ENCODE data around the gene ABI3BP. TPM values are rescaled to one million over a fixed set of nuclear protein-coding genes. Genes with fewer than 3 reads are reported as not detected.

Gene ABI3BP
- polyA plus RNA-seq, 3 donors = 17.4 to 29.2 (median 24.1) TPM

DNA sequence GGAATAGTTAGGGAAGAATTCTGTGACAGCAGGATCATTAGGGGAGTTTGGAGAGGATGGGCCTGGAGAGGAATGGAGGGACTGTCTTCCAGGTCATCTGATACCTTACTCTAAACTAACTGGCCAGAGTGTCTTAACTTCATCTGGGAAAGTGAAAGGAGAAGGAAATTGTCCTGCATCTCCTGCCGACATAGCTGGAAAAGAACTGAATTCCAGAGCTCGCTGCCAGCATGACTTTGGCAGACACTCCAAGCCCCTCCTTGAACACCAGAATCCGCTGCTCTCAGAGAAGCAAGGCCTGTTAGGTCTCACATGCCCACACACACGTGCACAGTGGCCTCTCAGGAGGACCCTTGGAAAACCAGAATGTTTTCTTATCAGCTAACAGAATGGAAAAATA, 10.5 kb downstream of the ABI3BP start:
- DNase-seq (ENCODE audit: low read depth in 3 of 3, low spot score in 2 of 3) = no peak

DNA sequence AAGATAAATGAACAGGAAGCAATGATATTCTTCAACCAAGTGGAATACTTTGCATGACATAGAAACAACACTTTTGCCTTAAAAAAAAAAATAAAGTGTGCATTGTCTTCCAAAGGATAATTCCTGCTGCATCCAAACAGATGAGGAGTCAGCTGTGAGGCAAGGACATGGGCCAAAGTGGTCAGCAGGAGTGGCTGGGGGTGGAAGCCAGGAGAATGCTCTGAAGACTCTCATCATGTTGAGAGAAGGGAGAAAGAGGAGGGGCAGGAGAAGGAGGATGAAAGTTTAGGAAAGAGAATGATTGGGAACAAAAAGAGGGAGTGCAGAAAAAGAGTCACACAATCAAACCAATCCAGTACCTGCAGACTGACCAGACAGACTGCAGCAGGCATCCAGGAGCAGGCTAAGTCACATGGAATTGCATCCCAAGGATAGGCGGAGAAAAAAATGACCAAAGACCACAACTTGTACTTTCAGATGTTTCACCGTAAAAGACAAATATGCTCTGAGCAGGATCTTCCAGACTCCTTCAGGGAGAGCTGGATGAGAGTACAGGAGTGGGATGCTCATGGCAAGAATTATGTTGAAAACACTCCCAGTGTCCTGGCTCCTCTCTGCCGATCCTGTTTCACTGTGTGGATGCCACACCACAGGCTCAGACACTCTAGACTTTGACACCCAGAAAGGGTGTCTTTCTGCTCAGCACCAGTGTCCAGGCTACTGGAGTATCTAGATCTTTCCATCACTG, 11.9 kb downstream of the ABI3BP start:
- DNase-seq (ENCODE audit: low read depth in 3 of 3, low spot score in 2 of 3) = no peak

DNA sequence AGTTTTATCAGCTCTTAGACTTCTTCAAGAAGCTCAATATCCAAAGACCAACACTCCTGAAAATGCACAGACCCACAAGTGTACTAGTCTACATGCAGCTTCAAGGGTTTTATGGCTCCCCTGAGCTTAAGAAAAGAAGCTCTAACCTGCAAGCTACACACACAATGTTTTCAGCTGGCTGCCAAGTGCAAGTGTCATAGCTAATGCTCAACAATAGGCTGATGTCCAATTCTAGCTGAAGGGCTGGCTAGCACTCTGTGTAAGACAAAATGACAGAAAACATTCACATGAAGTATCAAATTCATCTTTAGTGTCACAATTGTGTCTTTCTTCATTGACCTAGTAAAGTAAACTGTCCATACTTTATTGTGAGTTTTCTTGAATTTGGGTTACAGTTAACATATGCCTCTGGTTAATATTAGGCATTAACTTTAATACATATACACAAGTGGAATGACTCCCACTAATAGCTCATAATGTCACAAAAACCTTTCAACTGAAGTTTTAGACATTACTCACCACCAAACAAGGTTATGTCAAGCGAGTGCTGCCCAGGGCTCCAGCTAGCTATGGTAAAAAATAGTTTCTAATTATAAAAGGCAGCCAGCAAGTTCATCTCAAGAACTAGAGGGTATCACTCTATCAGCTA, 15.1 kb downstream of the ABI3BP start:
- no peak for DNase-seq (ENCODE audit: low read depth in 3 of 3, low spot score in 2 of 3)

DNA sequence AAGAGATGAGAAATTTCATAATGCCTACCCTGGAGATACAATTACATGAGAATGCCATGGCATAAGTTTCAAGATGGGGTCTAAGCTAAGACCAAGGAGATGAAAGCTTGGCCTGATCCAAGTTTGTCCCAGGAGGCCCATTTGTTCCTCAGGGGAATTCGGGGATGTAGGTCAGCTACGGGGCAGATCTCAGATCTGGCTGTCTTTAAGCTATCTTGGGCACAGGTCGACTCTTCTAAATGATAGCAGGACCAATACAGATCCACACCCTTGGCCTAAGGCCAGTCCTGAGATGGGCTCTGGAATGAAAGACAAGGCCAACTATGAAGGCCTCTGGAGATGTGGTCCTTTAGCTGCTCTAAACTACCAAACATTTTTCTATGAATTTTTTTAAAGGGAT, 16.6 kb downstream of the ABI3BP start:
- no peak for DNase-seq (ENCODE audit: low read depth in 3 of 3, low spot score in 2 of 3)

DNA sequence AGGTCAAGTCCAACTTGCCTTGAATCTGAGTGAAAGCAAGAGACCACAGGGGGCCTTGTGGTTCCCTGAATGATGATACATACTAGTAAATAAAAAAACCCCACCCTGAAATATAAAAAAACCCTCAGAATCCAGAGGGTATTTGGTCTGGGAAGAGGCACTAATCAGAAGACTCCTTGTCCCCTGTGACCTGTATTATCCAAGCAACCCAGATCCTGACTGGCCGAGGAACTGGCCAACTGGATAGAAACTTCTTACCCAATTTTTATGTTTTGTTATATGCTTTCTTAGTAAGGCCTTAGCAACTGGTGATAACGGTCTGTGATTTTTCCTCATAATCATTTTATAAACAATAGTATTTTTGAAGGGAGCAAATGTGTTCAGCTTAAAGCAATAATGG, 17.5 kb downstream of the ABI3BP start:
- no peak for DNase-seq (ENCODE audit: low read depth in 3 of 3, low spot score in 2 of 3)

DNA sequence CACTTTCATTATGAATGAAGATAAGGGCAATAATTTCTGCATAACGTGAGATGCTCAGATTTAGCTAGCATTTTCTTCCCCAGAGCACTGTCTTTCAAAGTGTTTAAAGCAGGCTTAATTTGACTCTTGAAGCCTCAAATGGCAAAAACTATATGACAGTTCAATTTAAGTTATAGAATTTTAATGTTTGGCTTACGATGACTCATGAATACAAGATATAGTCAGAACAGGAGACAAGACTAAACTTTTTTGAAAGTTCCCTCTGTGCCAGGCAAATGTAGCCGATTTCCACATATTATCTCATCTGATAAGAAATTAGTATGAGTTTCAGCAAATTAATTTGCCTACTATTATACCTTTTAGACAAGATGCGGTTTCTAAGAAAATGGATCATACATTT, 19.6 kb downstream of the ABI3BP start:
- DNase-seq (ENCODE audit: low read depth in 3 of 3, low spot score in 2 of 3) = no peak

DNA sequence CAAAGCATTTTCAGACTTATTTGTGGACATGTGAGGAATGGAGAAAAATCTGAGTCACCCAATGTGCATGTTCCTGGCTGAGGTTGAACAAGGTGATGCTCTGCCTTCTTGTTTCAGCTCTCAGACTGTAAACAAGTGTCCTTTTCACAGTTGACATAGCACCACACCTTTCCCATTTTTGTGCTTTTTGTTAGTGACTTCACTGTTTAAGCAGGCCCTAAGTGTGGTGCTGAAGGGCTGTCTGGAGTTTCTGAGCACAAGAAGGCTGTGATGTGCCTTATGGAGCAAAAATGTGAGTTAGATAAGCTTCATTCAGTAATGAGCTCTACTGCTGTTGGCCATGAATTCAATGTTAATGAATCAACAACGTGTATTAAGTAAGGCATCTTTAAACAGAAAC, 20.4 kb downstream of the ABI3BP start:
- DNase-seq (ENCODE audit: low read depth in 3 of 3, low spot score in 2 of 3) = no peak

DNA sequence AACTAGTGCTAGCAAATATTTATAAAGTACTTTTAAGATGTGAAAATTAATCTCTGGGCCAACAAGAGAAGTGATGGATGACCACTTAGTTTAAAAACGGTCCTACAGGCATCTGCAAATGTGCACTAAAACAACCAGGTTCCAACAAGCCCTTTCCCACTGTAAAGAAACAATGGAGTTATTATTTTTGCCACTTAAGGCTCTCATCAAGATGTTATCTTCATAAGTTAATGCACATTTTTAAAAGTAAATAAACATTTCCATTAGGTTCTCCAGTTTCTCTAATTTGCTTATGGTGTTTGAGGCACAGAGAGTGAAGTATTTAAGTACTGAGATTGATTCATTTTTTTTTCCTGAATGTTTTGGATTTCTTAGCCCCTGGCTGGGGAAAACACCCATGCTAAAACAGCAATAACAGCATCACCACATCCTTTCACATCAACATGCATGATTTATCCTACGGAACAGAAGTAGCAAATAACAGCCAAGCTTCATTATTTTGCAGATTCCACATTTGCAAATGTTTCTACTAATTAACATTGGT, 20.8 kb downstream of the ABI3BP start:
- no peak for DNase-seq (ENCODE audit: low read depth in 3 of 3, low spot score in 2 of 3)

DNA sequence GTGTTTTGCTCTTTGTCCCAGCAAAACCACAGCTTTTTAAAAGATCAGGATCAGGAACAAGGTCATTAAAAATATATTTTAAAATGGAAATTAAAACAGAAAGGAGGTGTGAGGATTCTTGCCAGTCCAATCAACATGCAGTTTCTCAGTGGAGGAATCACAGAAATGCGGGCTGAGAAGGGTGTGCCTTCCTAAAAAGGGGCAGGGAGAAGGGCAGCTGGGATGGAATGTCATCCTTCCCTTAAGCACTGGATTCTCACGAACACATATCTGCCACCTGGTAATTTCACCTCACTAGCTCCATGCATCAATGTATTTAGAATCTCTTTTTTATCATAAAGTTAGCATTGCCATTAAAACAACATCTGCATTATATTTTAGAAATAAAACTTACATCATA, 21.4 kb downstream of the ABI3BP start:
- no peak for DNase-seq (ENCODE audit: low read depth in 3 of 3, low spot score in 2 of 3)

DNA sequence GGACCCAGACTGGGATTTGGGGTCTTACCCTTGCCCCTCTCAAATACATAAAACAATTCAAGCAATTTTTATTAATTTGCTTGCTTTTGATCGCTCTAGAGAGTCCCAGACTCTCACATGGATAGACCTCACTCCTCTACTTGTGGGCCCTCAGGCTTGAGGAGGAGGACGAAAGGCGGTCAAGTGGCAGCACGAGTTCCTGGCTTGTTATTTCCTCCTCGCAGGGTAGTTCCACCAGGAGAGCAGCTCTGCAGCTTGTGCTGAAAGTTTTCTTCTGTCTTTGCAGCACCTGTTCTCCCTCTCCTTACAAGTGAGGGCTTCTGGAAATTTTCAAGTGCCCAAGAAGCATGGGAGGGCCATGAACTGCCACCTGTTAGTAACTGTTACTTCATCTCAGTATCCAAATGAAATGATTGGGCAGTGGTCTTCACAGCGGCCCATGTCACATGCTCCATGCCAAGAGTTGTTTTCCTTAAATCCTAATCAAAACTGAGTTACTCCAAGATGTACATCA, 22.7 kb downstream of the ABI3BP start:
- DNase-seq (ENCODE audit: low read depth in 3 of 3, low spot score in 2 of 3) = no peak

DNA sequence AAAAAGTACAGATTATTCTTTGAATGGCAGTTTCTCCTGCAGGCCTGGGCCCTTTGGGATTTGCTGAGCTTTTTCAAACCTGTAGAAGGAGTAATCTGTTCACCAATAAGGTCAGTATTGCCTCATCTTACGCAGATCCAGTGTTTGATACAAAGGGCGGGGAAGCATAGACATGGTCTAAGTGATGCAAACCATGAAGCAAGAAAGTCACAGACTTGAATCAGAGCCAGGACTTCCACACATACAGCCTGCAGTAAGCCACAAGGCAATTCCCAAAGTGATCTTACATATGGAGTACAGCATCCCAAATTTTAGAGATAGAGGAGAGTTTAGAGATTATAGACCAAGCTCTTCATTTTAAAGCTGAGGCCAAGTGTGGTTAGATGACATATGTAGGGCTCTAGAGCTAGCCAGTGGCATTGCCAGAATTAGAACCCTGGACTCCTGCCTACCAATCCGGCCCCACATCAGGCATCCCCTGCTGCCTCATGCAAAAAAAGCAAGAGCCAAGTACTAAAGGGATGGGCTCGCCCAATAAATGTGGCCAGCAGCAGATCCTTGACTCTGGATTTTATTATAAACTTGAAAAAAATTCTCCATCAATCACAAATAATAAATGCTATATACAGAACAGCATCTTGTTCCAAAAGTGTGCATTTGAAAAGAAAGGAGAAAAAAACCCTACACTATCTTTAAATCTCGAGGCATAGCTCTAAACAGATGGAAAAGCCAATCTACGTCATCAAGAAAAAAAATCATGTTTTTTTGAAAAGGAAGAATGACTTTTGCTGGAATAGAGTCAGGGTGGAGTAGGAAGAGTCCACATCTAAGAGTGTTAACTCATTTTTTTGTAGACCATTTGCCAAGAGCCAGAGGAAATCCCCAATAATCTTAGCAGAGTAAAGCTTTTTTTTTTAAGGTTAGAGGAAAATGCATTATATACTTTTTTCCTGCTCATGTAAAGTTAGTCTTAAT, 24.0 kb downstream of the ABI3BP start:
- DNase-seq (ENCODE audit: low read depth in 3 of 3, low spot score in 2 of 3) = no peak

DNA sequence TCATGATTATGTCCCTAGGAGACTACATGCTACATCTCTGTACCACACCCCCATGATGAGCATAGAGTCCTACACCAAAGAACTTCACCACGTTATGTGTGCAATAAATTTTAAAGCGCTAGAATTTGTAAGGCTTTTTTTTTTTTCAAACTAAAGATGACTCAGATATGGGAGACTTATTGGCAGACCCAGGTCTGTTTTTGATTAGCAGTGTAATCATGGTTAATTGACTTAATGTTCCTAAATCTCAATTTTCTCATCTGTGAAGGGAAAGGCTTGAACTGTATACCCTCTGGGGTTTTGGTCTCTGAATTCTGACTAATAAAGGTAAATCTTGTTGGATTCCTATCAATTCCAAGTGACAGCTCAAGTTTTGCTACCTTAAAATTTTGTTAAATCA, 26.4 kb downstream of the ABI3BP start:
- no peak for DNase-seq (ENCODE audit: low read depth in 3 of 3, low spot score in 2 of 3)

DNA sequence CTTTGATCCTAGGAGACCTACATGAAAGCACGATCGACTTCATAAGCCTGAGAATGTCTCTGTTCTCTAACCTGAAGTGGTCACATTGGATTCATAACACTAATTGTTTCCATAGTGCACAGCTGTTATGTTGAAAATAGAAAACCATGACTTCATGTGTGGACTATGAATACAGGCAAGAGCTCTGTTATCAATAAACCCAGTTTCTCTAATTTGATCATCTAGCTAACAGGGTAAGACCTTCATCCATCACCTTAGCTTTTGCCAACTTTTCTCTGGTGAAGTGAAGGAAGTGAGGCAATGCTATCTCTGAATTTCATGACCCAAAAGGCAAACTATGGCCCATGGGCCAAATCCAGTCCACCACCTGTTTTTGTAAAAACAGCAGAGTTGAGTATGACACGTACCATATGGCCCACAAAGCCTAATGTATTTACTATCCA, 27.2 kb downstream of the ABI3BP start:
- DNase-seq (ENCODE audit: low read depth in 3 of 3, low spot score in 2 of 3) = no peak

DNA sequence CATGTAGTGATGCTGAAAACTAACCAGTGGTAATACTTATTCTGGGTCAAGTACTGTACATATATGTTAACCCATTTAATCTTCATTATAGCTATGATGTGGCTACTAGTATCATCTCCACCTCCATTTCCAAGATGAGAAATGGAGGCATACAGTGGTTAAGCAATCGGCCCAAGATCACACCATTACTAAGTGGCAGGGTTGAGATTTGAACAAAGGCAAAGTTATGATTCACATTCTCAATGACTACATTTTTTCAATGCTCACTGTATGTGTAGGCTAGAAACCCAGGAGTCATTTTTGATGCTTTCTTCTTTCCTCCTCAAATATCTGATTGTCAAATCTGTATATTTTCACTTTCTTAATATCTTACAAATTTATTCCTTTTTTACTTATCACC, 30.2 kb downstream of the ABI3BP start:
- DNase-seq (ENCODE audit: low read depth in 3 of 3, low spot score in 2 of 3) = no peak

DNA sequence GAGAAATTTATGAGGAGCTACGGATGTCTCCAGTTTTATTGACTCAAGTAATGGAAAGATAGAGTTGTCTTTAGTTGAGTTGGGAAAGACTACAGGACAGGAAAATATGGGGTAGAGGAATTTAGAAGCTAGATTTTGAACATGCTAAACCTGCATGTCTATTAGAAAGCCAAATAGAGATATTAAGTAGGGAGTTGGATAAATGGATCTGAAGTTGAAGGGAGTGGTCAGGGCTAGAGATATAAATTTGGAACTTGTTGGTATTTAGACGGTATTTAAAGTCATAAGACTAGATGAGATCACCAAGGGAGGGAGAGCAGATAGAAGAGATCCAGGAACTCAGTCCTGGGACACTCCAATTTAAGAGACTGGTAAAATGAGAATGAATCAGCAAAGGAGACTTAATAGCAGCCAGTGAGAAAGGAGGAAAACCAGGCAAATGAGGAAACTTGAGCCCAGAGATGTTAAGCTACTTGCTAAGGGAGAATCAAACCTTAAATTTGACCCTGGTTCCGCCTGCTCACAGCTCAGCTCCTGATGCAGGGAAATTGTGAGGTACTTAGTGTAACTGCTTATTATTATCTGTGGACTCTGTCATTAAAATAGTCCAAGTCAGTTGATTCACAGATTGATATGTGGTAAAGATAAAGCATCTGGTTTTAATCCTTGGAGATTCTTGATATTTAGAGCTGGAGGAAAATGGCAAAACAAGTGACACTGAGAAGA, 35.8 kb downstream of the ABI3BP start:
- DNase-seq (ENCODE audit: low read depth in 3 of 3, low spot score in 2 of 3) = no peak

DNA sequence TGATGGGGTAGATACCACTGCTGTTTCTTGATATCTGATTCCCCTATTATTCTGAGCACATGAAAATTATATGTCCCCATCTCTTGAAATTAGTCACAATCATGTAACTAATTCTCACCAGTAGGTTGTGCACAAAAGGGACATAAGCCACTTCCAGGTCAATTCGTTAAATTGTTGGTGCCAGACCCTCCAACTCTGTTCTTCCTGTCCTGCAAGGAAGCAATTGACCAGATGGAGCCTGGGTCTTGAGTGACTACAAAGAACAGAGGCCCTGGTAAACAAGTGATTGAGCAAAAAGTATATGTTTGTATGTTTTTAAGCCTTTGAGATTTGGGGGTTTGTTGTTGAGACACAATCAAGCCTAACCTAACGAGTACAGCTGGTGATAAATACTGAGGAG, 36.9 kb downstream of the ABI3BP start:
- DNase-seq (ENCODE audit: low read depth in 3 of 3, low spot score in 2 of 3) = no peak

DNA sequence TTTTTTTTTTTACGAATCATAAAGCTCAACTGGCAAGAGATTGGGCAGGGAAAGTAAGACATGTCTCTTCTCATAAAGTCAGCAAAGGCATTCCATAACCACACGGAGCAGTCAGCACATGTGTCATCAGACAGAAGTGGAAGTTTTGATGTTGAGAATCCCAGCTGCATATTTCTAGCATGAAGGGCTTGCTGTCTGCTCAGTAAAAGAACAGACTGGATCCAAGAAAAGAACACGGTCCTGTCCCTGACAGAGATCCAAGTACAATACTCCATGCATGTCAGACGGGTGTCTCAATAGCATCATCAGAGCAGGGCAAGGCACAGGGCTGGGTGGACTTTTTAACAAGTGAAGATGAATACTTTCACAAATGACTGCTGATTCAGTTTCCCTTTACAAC, 38.2 kb downstream of the ABI3BP start:
- no peak for DNase-seq (ENCODE audit: low read depth in 3 of 3, low spot score in 2 of 3)

DNA sequence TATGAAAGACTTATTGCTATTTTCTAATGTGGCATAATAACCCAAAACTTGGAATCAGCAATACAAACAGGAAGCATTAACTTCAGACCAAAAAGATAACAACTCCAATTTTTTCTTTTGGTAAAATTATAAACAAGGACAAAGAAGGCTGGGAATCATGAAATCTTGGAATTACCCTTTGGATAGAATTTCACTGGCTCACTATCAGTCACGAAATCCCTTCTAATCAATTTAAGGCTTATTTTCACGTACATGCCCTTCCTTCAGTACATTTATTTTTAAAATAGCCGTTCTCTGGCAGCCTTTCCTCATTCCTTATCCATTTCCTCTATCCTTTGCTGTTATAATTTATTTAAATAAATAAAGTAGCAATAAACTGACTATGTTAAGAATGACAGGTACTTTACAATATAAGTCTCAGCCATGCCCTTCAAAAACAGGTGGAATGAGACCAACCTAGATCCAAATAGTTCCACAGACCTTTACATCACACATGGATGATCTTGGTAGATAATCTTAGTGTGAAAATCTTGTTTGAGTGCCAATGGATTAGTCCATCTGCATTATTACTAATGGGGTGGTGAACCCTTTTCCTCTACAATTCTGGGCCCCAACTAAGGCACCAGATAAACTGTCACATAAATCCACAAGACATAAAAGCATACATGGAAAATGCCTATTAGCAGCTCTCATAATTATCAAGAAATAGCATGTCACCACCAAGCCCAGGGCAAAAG, 38.9 kb downstream of the ABI3BP start:
- no peak for DNase-seq (ENCODE audit: low read depth in 3 of 3, low spot score in 2 of 3)

DNA sequence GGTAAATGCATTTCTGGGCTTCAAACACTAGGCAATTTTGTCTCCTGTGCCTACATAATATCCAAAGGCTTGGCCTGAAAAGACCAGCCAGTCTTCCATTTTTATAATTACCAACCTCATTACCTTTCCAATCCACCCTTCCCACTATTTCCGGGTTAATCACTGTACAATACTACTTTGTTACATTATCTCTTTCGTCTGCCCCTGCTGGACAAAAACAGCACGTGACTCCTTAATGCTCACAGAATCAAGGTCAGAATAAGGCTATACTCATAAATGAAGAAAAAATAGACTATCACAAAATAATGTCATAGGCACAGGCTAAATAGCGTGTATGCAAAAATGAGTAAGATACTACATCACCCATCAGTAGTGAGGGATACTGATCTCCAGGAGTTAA, 40.1 kb downstream of the ABI3BP start:
- no peak for DNase-seq (ENCODE audit: low read depth in 3 of 3, low spot score in 2 of 3)

DNA sequence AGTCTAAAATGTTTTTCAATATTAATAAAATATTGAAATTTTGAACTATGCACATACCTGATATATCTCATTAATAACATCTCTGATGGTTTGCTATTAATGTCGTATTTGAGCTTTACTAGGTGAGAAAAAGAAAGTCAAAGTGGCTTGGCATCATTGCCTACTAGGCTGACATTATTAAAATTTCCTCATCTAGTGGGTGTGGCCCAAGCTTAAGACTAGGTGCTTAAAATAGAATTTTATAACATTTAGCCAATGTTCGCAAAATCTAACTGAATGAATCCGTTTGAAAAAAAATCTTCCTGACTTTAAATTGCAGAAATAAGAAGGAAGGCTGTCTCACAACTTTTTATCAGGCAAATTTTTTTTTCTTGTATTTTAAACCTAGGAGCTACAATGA, 46.1 kb downstream of the ABI3BP start:
- no peak for DNase-seq (ENCODE audit: low read depth in 3 of 3, low spot score in 2 of 3)

All from right renal cortex interstitium (tissue), 3 donors.